GM21737 (cell line): Measurements from ENCODE around the gene GGT7.
"Not testable (repeated sequence)": the region's sequence is repeated elsewhere in the genome, so short reads cannot be mapped to it uniquely, and the experiment has no call there.

Experiments used
- ATAC-seq: cut with Tn5 transposase; IDR thresholded peaks from one replicate; pipeline ENCODE4 v1.9.1; 2021; ENCODE audit warnings: mild to moderate bottlenecking, moderate library complexity; ENCODE audit not compliant: unreplicated experiment

Gene GGT7, protein sequence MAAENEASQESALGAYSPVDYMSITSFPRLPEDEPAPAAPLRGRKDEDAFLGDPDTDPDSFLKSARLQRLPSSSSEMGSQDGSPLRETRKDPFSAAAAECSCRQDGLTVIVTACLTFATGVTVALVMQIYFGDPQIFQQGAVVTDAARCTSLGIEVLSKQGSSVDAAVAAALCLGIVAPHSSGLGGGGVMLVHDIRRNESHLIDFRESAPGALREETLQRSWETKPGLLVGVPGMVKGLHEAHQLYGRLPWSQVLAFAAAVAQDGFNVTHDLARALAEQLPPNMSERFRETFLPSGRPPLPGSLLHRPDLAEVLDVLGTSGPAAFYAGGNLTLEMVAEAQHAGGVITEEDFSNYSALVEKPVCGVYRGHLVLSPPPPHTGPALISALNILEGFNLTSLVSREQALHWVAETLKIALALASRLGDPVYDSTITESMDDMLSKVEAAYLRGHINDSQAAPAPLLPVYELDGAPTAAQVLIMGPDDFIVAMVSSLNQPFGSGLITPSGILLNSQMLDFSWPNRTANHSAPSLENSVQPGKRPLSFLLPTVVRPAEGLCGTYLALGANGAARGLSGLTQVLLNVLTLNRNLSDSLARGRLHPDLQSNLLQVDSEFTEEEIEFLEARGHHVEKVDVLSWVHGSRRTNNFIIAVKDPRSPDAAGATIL

DNA sequence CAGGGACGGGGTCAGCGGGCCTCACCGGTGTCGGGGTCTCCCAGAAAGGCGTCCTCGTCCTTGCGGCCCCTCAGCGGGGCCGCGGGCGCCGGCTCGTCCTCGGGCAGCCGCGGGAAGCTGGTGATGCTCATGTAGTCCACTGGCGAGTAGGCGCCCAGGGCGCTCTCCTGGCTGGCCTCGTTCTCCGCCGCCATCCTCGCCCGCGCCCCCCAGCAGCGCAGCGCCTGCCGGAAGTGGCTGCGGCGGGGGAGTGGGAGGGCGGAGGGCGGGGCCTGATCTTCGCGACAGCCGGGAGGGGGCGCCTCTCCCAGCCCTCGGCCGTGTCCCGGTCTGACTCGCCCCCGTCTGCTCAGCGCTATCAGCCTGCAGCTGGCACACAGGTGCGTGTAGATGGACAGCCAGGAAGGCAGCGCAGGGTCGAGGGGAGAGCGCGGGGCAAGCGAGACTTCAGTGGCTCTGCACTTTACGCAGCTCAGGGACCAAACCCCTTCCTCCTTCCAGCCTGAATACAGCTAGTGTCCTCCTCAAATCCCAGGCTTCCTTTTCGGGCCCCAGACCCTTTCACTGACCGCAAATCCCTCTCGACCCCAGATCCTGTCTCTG is at the start of gene GGT7:
Gene GGT7 (minus strand): TSS at position 235 of the 603 bp plus-strand sequence. CDS start 41 bp downstream, at position 194.
- peak; percentile 47 for ATAC-seq

DNA sequence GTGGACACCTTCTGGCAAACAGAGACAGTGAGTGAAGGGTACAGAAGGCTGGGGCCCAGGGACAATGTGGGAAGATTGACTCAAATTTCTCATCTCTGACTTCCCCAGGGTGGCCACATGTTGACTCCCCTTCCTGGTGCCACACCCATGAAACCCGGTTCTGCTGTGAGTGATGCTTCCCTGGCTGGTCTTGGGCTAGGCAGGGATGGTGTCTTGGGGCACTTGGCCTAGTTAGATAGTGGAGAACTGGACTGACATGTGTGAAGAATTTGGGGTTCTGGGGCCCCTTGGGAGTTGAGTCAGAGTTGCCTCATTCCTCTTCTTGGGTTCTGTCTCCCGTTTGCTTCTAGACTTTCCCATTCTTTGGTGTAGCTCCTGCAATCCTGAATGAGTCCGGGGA is 48.8 kb upstream of the GGT7 start:
- ATAC-seq = no peak

- no peak for ATAC-seq
These were observed 47.4 kb upstream of the GGT7 start for GRCh38 chr20:34920055-34920454.

DNA sequence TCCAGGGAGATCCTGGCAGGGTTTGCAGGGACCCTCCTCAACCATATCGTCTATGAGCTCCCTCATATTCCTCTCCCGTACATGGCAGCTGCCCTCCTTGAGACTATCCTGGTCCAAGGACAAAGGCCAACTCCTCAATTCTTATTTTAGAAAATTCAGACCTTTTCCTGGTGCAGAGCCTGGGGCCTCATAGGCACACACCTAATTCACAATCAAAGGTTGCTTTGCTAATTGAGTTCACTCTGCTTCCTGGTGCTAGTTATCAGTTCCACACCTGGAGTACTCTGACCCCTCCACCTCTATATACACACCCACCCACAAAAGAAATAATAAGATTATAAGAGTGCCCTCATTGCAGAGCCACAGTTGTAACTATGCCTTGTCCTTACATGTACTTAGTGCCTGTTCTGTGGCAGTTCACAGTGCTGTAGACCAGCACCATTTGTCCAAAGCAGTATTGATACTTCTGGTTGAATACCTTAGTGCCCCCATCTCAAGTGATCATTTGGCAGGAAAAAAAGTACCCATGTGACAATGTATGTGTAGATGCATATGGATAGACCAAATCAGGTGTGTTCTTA is 44.2 kb upstream of the GGT7 start:
- ATAC-seq = no peak

DNA sequence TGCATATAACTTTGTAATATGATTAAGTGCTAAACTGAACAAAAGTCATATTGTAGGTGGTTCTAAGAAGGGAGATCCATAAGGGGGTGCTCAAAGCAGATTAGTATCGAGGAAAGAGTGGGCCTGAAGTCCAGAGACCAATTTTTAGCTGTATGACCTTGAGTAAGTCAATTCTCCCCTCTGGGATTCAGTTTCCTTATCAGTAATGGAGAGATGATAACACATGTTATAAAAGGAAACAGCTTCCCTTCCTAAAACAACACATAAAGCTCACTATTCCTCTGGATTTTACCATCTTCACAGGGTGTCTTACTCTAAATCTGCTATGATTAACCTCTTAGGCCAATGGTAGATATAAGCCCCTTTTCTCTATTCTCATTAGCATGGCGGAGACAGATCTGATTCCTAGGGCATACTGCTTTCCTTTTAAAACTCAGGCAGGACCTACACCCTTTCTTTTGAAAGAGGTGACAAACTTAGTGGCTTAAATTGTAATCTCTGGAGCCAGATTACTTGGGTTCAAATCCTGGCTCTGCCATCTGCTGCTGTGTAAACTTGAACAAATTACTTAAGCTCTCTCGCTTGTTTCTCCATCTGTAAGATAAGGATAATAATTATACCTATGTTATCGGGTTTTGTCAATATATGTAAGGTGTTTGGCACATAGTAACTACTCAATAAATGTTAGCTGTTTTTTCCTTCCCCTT is 43.2 kb upstream of the GGT7 start:
- no peak for ATAC-seq

GRCh38 chr20:34915131-34915530 is 42.5 kb upstream of the GGT7 start:
- ATAC-seq = no peak

DNA sequence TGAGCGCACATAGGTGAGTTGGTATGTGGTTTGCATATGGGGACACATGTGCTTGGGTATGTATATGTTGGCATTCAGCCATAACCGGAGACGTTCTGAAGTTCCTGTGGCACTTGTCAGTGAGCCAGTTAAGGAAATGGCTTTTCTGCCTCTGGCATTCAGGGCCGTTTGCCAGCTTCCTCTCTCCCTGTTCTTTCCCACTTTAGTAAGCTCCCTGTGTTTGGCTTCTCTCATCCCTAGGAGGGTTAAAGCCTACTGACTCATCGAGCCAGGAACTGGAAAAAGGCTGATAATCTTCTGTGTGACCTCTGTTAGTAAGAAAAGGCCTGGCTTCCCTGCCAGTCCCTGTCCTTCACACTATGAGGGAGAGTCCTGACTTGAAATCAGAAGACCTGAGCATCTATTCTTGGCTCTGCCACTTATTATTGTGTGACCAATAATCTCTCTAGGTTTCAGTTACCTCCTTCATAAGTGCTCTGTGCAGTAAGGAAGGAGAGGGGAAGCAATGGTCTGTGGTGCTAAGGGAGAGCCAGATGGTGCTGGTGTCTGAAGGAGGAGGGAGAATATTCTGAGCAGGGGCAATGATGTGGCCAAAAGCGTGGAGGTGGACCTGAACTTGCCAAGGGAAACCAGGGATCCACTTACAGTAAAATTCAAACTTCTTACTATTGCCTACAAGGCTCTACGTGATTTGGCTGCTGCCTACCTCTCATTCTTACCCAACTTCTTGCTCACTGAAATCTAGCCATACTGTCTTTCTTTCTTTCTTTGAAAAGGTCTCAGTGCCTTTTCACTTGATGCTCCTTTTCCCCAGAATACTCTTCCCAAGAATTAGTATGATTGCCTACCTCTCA is 35.2 kb upstream of the GGT7 start:
- no peak for ATAC-seq

DNA sequence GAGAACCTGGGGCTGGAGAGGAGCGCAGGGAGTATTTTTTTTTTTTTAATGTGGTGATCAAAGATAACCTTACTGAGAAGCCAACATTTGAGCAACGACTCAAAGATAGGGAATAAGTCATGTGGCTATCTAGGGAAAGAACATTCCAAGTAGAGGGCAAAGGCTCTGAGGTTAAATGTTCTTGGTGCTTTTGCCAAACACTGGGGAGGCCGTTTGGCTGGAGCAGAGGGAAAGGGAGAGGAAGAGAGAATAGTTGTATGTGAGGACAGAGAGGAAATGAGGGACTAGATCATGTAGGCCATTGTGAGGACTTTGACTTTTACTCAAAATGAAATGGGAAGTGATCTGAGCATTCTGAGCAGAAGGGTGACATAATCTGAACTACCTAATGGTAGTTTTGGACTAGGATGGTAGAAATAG is 31.6 kb upstream of the GGT7 start:
- ATAC-seq = no peak

GRCh38 chr20:34898731-34899130 is 26.1 kb upstream of the GGT7 start:
- ATAC-seq = not testable (repeated sequence)

- not testable (repeated sequence) for ATAC-seq
These were observed 25.5 kb upstream of the GGT7 start for GRCh38 chr20:34898129-34898528.

GRCh38 chr20:34896086-34896621 is 23.5 kb upstream of the GGT7 start:
- ATAC-seq = no peak

GRCh38 chr20:34895465-34895864 is 22.8 kb upstream of the GGT7 start:
- ATAC-seq = no peak

DNA sequence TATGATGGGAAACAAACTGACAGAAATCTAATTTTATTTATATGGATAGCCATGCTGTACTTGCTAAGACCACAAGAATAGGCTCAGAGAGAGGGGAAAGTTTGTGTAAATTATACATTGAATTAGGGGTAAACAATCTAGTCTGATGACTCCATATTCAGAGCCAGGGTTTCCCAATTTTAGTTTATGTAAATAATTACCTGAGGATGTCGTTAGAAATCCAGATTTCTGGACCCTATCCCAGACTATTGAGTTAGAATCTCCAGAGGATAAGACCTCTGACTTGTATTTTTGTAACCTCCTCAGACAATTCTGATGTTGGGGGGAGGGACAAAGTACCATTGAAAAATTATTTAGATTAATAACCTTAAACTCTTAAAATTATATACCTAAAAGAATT is 22.1 kb upstream of the GGT7 start:
- ATAC-seq = no peak

DNA sequence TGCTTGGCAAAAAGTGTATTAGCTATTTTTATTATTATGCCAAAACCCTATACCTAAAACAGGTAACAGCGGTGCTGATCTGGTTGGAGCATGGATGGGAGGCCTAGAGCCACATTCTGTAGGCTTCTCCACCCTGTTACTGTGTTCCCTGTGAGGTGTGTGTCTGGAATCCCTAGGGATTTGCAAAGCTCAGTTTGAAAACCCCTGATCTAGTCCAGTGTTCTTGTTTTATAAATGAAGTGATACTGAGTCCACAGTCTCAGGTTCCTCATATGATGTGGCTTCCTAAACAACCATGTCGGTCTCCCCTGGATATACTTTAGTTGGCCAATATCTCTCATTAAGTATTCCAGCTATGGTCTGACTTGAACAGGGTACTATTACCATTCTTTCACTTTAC is 20.0 kb upstream of the GGT7 start:
- ATAC-seq = no peak

- no peak for ATAC-seq
These were observed 18.8 kb upstream of the GGT7 start for GRCh38 chr20:34891166-34892062.

DNA sequence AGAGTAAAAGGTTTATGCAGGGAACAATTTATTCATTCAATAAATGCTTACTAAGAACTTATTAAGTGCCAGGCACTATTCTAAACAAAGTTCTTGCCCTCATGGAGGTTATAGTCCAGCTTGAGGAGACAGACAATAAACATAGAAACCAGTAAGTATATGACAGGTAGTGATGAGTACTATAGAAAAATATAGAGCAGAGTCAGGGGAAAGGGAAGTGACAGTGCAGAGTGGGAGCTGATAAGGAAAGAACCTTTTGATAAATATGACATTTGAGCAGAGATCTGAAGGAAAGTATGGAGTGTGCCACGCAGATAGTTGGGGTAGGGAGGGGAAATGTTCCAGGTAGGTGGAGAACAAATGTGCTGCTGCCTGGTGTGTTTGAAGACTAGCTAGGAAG is 15.8 kb upstream of the GGT7 start:
- no peak for ATAC-seq

DNA sequence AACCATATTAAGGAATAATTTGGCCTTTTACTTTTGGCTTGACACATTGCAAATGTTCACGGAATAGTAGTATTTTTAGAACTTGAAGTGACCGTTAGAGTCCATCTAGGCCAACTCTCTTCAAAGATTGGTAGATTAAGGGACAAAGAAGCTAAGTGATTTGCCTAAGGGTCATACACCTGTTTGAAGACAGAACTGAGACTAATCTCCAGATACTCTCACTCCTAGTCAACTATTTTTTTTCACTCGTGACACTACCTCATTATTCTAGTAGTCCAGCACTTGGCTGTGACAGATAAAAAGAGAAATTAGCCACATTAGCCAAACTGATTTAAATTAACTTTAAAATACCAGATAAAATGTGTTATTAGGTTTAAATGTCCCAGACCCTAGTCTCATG is 14.4 kb upstream of the GGT7 start:
- no peak for ATAC-seq

- ATAC-seq = no peak
These were observed 13.5 kb upstream of the GGT7 start for GRCh38 chr20:34886122-34886521.

- no peak for ATAC-seq
These were observed 11.6 kb upstream of the GGT7 start for GRCh38 chr20:34884260-34884659.
